ENCODE data around the gene PGAP2.
A peak's percentile ranks its signal among the peaks of the same experiment; 100 is the strongest.

Gene PGAP2

GRCh38 chr11:3832816-3833215 lies 24.5 kb downstream of the PGAP2 start:
- DNase-seq = no peak
- no peak for ATAC-seq

GRCh38 chr11:3833449-3833848 lies 25.1 kb downstream of the PGAP2 start:
- no peak for ATAC-seq
- no peak for DNase-seq

GRCh38 chr11:3834349-3834663 lies 25.9 kb downstream of the PGAP2 start:
- DNase-seq (no peak), ATAC-seq (no peak)

GRCh38 chr11:3834664-3835461 lies 26.5 kb downstream of the PGAP2 start:
- no peak for DNase-seq
- no peak for ATAC-seq

GRCh38 chr11:3835751-3836150 lies 27.4 kb downstream of the PGAP2 start:
- DNase-seq = no peak
- ATAC-seq = no peak

- DNase-seq = peak; percentile 64
- ATAC-seq = peak; percentile 1
These were observed 28.5 kb downstream of the PGAP2 start for GRCh38 chr11:3836903-3837302.

- no peak for DNase-seq
- ATAC-seq = no peak
These were observed 29.4 kb downstream of the PGAP2 start for GRCh38 chr11:3837793-3838192.

GRCh38 chr11:3838504-3838903 lies 30.1 kb downstream of the PGAP2 start:
- no peak for ATAC-seq
- DNase-seq = no peak

- ATAC-seq = no peak
- DNase-seq = no peak
These were observed 31.9 kb downstream of the PGAP2 start for GRCh38 chr11:3840004-3840869.

GRCh38 chr11:3840870-3841425 lies 32.6 kb downstream of the PGAP2 start, which contains the start of gene RHOG:
Gene RHOG, minus strand, starts transcription at chr11:3840959. Its CDS starts 12,821 bp downstream, at chr11:3828138.
- DNase-seq = no peak

GRCh38 chr11:3841426-3842350 lies 33.3 kb downstream of the PGAP2 start:
- ATAC-seq (no peak), DNase-seq (peak; percentile 96)

More at GRCh38 chr11:3840870-3841425, 32.6 kb downstream of the PGAP2 start, which contains the start of gene RHOG:
- ATAC-seq = peak; percentile 92

GRCh38 chr11:3843326-3843725 lies 35.0 kb downstream of the PGAP2 start:
- DNase-seq (no peak), ATAC-seq (no peak)

GRCh38 chr11:3845246-3845645 lies 36.9 kb downstream of the PGAP2 start:
- DNase-seq (no peak), ATAC-seq (no peak)

GRCh38 chr11:3845670-3846069 lies 37.3 kb downstream of the PGAP2 start:
- ATAC-seq (no peak), DNase-seq (no peak)

GRCh38 chr11:3849297-3849874 lies 41.0 kb downstream of the PGAP2 start:
- DNase-seq (peak; percentile 55), ATAC-seq (peak; percentile 35)

GRCh38 chr11:3853545-3853842 lies 45.1 kb downstream of the PGAP2 start:
- no peak for DNase-seq
- ATAC-seq = no peak

GRCh38 chr11:3853899-3854659 lies 45.7 kb downstream of the PGAP2 start:
- peak; percentile 70 for DNase-seq
- peak; percentile 62 for ATAC-seq

GRCh38 chr11:3854660-3854976 lies 46.3 kb downstream of the PGAP2 start:
- DNase-seq (no peak), ATAC-seq (no peak)

GRCh38 chr11:3854977-3855807 lies 46.8 kb downstream of the PGAP2 start, which contains the start of gene STIM1:
Gene STIM1, plus strand, starts transcription at chr11:3855664. Its CDS starts 607 bp downstream, at chr11:3856271.
- peak; percentile 85 for ATAC-seq
- peak; percentile 99 for DNase-seq

Data from stimulated activated naive CD8-positive, alpha-beta T cell treated with anti-CD3 and anti-CD28 coated beads, Interleukin-15, Interleukin-2, amounts not matched to agents 100 U/mL and 50 U/mL, for 24 hours (primary cell).